ENCODE data around the gene ASPRV1.
A peak's percentile ranks its signal among the peaks of the same experiment; 100 is the strongest.
"Not testable (repeated sequence)": the region's sequence is repeated elsewhere in the genome, so short reads cannot be mapped to it uniquely, and the experiment has no call there.

Gene ASPRV1

DNA sequence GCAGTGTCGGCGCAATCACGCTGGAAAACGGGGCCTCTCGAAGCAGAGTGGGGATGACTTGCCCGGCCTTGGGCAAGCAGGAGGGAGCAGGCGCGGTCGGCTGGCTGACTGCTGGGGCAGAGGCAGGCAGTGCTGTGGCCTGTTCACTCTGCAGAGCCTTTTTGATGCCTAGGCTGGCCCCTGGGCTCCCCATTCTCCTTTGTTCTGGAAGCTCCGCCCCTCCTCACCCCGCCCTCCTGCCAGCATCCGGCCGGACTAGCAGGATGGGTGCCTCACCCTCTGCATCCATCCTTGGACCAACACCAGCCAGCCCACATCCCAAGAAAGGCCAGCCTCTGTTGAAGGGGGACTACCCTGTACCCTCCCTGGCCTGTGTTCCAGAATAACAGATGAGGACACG lies at the start of gene ASPRV1:
Gene ASPRV1 (minus strand): TSS at position 136 of the 400 bp plus-strand sequence. CDS start 195 bp downstream, outside the sequence.
- ATAC-seq, result no peak

DNA sequence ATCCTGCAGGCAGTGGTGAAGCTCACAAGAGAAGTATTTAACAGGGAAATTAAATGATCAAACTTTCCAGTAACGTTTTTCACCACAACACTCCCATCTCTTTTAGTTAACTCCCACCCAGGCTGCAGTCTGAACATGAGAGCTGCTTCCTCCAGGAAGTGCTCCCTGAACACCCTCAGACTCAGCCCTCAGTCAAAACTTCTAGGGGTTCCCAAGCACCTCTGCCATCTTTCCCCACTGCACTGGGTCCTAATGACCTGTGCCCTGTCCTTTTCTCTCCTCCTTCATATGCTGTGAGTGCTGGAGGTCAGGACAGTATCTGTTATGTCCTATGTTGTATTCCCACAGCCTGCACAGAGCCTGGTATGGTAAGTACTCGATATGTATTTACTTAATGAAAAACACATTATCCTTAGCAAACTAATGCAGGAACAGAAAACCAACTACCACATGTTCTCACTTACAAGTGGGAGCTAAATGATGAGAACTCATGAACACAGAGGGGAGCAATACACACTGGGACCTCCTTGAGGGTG lies 49.2 kb upstream of the ASPRV1 start:
- ATAC-seq, result no peak

DNA sequence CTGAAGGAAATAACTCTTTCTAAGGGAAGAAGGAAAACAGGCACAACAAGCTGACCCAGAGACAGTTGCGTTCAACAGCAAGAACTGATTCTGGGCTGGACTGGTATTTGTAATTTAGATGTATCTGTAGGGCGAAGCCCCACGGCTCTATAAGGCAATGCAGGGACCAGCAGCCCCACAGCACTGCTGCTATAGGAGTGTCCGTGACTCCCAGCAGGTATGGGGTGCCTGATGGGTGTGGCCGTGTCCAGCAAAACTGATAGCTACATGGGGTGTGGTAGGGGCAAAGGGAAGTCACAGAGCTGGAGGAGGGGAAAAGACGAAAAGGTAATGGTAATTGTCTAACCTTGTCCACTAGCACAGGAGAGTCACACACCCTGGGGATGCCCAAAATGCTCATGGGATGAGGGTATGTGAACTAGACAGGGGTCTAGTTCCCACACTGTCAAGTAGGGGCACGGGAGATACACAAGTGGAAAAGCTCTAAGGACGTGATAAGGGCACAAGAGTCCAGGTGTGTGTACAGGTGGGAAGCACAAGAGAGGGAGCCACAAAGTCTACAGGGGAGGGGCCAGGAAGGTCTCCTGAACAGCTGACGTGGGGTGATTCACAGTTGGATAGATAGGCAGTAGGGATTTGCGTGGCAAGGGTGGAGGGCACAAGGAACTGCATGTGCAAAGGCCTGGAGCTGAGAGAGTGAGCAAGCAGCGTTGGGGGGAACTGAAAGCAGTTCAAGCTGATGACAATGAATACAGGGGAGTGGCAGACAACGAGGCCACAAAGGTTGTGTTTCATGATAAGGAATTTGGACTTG lies 48.5 kb upstream of the ASPRV1 start:
- ATAC-seq, result no peak

GRCh38 chr2:70008290-70008689 lies 46.9 kb upstream of the ASPRV1 start:
- no peak for ATAC-seq

- ATAC-seq, result no peak
Observed at GRCh38 chr2:70007151-70007550, 45.7 kb upstream of the ASPRV1 start.

DNA sequence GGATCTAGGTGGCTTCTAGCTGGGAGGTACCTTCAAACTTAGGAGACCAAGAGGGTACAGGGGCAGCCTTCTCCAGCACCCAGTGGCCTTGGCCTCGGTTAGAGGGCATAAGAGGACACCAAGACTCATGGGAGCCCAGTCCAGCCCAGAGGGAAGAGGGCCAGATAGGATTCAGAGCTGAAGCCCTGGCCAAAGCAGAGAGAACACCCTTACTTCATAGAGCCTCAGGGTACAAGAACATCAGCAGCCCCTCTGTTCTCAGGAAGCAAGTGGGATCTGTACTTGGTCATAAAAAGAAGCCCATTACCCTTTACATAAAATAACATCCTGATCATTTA lies 45.0 kb upstream of the ASPRV1 start:
- ATAC-seq, result no peak

- ATAC-seq, result no peak
Observed at GRCh38 chr2:70005752-70006446, 44.5 kb upstream of the ASPRV1 start.

GRCh38 chr2:70005216-70005615 lies 43.8 kb upstream of the ASPRV1 start:
- ATAC-seq, result no peak

DNA sequence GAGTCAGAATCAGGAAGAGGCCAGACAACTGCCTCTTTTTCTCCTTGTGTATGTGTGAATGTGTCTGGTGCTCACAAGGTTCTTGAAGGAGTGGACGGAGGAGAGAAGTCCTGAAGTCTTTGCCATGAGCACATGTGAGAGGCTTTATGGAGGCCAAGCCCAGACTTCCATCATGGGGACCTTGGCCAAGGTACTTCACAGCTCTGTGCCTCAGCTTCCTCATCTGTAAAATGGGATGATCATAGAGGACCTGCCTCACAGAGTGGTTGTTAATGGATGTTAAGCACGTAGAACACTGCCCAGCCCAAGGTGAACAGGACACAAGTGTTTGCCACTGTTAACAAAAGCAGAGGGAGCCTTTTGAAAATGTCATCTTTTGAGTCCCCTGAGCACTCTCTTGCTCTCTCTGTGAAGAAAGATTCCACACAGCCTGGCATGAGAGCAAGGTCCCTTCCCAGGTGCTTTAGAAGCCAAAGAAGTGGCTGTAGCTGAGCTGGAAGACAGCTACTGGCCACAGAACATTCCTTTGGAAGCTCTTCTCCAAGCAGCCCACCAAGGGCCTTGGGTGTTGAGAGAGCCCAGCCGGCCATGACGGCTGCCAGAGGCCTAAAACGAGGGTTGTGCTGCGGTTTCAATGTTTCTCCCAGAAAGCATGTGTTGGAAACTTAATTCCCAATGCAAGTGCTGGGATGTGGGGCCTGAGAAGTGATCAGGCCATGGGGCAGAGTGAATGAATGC lies 41.8 kb upstream of the ASPRV1 start:
- no peak for ATAC-seq

- no peak for ATAC-seq
Observed at GRCh38 chr2:70002241-70002899, 40.9 kb upstream of the ASPRV1 start.

DNA sequence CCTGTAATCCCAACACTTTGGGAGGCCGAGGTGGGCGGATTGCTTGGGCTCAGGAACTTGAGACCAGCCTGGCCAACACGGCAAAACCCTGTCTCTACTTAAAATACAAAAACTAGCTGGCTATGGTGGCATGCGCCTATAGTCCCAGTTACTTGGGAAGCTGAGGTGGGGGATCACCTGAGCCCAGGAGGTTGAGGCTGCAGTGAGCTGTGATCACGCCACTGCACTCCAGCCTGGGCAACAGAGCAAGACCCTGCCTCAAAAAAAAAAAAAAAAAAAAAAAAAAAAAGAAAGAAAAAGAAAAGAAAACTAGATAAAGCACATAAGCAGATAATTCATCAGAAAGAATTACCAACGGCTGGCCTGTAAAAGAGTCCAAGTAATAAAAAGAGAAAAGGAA lies 39.1 kb upstream of the ASPRV1 start:
- ATAC-seq, result not testable (repeated sequence)

- ATAC-seq, result no peak
Observed at GRCh38 chr2:69998761-69999160, 37.3 kb upstream of the ASPRV1 start.

GRCh38 chr2:69997015-69997830 lies 35.8 kb upstream of the ASPRV1 start:
- peak in 1 of 2 donors; percentile 55 for ATAC-seq

- no peak for ATAC-seq
Observed at GRCh38 chr2:69995511-69995910, 34.1 kb upstream of the ASPRV1 start.

- ATAC-seq, result no peak
Observed at GRCh38 chr2:69994166-69994565, 32.7 kb upstream of the ASPRV1 start.

DNA sequence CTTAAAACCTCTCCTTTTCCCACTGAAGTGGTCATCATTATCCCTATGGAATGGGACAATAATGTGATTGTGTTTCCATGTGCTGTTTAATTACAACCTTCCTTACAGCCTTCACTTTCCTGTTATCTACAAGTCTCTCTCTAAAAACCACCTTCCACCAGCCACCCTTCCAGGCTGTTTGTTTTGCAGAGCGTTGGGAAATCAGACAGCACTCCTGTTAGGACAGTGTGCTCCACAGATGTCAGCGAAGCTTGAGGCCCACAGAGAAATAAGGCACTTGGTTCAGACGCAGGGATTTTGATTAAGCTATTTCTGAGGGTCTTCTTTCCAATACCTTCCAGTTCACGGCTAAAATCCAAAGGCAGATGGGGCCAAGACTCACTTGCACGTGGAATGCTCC lies 32.3 kb upstream of the ASPRV1 start:
- ATAC-seq, result no peak

DNA sequence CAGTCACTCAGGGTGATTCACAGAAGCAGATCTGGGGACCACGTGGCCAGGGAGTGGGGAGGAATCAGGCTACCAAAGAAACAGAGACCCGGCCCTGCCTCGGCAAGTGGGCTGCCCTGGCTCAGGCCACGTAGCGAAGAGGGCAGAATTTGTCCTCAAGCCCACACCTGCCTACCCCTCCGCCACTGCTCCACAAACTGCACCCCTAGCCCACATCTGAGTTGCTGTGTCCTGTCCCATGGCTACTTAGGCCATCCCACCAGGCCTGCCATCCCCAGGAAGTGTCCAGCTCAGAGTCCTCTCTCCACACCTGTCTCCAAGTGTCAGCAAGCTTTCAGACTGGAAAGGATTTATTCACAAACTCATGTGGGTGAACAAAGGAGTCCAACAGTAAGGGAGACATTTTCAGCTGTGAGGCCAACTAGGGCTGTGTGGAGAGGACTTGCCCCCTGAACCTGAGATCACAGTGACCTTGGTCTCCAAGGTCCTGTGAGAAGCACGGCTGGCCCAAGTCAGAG lies 31.7 kb upstream of the ASPRV1 start:
- no peak for ATAC-seq

DNA sequence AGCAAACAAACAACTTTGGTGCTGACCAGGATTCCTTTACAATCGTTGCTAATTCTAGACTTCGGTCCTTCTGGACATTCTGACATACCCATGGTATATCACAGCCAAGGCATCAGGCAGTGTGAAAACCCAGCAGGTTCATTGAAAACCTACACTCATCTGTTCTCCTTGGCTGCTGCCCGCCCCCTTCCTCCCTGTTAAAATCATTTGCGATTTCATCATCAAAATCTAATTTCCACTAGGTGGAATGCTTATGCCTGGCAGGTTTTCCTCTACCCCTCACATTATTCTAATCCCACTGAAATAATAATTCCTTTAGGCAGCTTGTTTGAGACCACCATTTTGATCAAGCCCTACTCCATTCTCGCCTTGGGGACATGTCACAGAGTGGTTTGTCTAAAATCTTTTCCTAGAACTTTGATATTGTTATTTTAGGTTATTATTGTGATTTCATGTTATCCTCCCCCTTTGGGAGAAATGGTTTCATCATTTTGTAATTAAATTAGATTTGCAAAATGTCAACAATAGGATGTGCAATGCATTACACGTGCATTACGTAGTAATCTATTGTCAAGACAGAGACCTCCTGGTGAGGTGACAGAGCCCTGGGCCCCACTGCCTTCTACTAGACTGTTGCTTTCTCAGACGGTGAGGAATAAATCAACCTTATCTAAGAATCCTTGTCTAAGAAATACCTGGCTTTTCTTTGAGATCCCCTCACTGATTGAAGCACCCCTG lies 31.0 kb upstream of the ASPRV1 start:
- no peak for ATAC-seq

- ATAC-seq, result no peak
Observed at GRCh38 chr2:69989441-69990105, 28.1 kb upstream of the ASPRV1 start.

DNA sequence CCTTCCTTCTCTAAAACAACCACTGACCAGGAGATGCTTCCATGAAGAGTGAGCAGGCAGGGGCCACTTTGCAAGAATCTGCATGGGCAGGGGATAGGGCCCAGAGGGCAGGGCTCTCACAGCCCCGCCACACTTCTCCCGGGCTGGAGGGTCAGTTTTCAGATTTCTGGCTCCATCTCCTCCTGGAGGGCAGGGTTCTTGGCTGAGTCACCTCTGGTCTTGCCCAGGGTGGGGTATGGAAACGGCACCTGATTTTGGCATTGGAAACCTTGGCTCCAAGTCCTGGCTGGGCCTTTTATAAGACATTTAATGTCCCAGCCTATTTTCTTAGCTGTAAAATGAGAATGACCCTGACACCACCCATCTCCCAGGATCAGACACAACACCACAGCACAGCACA lies 27.6 kb upstream of the ASPRV1 start:
- ATAC-seq, result no peak
